Stimulated activated CD8-positive, alpha-beta memory T cell treated with anti-CD3 and anti-CD28 coated beads, Interleukin-7, amount 100 ng/mL, for 48 hours (primary cell): ENCODE measurements around the gene CEP72.
A peak's percentile ranks its signal among the peaks of the same experiment; 100 is the strongest.
"Not testable (repeated sequence)": the region's sequence is repeated elsewhere in the genome, so short reads cannot be mapped to it uniquely, and the experiment has no call there.

Experiments
- DNase-seq, 2 donors: peaks; one replicate each; pipeline ENCODE4 v3.0.0-alpha.2; 2020; ENCODE audit warnings: low read depth in 1 of 2; ENCODE audit errors: extremely low read depth in 1 of 2

Gene CEP72

GRCh38 chr5:669111-669841 is 57.1 kb downstream of the CEP72 start:
- no peak for DNase-seq

DNA sequence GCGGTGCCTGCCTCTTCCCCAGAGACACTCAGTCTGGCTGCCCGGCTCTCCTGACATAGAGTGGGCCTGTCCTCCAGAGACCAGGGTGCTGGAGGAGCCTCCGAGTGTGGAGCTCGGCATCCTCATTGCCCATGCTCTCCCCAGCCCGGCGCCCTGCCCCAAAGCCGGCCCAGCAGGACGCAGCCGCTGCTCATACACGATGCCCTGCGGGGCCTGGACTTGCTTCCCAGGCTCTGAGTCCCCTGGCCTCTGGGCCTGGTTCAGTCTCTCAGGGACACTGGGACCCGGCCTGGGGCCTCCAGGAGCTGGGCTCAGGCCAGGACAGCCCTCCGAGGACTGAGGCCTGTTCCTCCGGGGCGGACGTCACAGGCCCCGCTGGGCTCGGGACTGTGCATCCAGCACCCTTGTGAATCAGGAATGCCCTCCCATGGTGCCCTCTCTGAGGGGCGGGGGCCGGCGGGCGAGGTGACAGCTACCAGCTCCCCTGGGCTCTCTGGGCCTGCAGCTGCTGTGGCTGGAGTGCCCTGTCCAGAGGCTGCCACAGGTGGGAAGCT is 57.8 kb downstream of the CEP72 start:
- DNase-seq: no peak

- no peak for DNase-seq
These were observed 58.5 kb downstream of the CEP72 start for GRCh38 chr5:670396-671270.

- DNase-seq: peak; percentile 37 to 46
These were observed 59.6 kb downstream of the CEP72 start for GRCh38 chr5:671459-672328.

DNA sequence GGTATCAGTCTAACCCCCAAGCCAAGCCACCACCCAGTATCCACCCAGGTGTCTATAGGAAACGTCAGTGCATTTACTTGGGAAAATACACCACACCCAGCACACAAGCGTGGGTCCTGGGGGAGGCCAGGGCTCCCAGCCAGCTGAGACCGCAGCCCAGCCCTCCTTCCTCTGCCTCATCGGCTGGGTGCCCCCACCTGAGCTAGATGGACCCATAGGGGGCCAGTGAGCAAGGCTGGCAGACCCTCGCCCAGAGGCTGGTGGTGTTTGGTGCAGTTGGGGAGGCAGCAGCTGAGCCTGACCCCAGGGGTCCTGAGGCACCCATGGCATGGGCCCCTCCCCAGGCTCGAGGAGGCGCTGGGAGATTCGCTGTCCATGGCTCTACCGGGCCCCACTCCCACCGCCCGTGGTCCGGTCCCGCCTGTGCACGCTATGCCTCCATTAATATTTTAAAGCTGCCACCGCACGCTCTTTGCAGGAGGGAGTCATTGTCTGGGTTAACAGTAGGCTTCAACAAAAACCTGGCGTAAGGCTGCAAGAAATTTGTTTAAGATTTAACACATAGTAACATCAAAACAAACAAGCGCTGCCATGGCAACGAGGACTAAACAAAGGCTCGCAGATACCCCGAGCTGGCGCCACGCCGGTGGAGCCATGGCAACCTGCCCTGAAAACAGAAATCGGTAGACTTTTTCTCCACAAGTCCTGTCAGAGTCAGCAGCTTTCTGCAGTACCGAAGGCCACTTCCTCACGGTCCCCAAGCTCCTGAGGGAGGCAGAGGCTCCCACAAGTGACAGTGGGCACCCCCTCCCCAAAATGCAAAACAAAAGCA is 60.4 kb downstream of the CEP72 start:
- peak; percentile 26 to 29 for DNase-seq

DNA sequence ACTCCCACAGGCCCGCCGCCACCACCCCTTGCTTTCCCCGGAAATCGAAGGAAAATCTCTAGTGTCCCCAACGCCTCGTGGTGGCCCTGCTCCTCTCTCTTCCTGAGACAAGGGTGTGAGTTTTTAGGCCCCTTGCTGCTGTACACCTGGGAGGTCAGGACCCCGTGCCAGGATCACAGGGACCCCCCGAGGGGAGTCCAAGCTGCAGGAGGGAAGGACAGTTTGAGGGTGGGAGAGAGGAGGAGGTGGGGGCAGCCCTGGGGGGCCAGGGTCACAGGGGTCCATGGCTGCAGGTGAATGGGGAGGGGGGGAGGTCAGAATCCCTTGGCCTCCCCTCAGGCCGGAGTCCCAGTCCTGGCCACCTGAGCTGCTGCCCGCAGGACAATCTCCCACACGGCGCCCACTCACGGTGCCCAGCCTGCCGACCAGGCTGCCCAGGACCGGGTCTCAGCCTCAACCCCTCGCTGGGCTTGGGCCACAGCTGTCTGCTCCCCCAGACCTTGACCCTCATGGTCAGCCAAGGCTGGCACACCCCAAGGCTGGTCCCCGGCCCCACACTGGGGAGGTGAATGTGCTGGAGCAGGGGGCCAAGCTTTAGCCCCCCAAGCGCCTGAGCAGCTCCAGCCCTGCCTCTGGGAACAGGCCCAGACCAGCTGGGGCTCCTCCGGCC is 61.2 kb downstream of the CEP72 start:
- DNase-seq: no peak

DNA sequence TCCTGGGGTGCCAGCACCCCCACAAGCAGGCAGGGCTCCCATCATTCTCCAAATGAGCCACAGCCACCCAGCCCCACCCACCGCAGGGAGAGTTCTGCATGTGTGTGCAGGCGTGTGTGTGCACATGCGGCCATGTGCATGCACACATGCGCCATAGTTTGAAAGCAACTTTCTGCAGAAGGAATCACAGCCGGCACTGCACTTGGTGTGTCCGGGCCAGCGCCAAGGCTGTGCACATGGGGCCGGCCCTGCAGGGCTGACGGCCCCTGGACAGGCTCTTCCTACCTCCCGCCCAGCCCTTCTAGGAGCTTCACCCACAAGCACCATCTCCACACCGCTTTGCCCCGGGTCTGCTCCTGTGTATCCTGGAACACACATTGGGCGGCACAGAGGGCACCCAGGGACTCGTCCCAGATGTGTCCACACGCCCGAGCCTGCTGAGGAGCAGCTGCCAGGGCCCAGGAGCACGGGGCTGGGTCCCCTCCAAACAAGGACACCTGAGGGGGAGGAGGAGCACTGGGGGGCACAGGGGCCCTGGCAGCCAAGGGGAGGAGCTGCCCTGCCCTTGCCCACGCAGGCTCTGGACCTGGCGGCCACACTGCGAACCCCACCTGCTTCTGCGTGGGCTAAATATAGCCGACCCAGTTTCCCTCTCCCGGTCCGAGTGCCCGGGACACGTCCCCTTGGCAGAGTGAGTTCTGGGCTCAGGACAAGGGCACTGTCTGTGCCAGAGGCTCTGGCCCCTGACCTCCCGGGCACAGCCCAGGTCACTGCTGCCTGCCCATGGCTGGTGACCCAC is 61.9 kb downstream of the CEP72 start:
- no peak for DNase-seq

- DNase-seq: no peak
These were observed 62.5 kb downstream of the CEP72 start for GRCh38 chr5:674630-675011.

GRCh38 chr5:675111-675870 is 63.2 kb downstream of the CEP72 start:
- no peak for DNase-seq

GRCh38 chr5:675871-676698 is 63.9 kb downstream of the CEP72 start:
- no peak for DNase-seq

DNA sequence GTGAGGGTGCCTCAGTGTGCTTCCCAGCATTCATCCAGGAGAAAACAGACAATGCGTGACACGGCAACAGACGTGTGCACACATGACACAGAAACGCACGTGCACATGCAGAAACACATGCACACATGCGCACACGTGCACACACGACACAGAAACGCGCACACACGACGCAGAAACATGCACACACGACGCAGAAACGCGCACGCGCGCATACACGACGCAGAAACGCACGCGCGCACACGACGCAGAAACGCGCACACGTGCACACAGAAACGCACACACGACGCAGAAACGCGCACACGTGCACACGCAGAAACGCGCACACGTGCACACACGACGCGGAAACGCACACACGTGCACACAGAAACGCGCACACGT is 64.5 kb downstream of the CEP72 start:
- no peak for DNase-seq

GRCh38 chr5:677131-678101 is 65.3 kb downstream of the CEP72 start:
- no peak for DNase-seq

- not testable (repeated sequence) for DNase-seq
These were observed 66.4 kb downstream of the CEP72 start for GRCh38 chr5:678521-678920.

DNA sequence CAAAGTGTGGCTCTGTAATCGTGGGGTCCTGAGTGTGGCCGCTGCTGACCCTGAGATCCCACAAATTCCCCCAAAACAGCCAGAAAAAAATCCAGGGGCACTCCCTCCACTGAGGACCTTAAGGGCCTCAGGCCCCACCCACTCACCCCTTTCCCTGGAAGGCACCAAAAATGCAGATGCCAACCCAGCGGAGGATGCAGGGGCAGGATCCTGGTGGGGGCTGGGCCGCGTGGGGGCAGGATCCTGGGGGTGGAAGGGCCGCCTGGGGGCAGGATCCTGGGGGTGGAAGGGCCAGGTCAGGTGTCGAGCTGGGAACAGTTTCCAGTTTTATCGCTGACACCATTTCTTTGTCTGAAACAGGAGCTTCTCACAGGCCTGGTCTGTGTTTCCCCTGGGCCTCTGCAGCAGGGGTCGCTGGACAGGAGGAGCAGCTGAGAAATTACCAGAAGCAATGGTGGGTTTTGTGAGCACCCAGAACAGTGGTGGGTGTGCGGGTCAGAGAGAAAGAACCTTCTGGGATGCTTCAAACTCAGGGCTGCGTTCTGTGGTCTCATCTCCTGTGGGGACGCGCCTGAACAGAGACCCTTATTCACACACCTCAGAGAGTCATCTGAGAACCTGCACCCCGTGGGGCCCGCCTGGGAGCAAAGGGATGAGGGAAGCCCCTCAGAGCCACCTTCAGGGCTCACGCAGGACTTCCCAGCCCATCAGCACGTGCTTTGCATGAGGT is 67.2 kb downstream of the CEP72 start:
- DNase-seq: not testable (repeated sequence)

DNA sequence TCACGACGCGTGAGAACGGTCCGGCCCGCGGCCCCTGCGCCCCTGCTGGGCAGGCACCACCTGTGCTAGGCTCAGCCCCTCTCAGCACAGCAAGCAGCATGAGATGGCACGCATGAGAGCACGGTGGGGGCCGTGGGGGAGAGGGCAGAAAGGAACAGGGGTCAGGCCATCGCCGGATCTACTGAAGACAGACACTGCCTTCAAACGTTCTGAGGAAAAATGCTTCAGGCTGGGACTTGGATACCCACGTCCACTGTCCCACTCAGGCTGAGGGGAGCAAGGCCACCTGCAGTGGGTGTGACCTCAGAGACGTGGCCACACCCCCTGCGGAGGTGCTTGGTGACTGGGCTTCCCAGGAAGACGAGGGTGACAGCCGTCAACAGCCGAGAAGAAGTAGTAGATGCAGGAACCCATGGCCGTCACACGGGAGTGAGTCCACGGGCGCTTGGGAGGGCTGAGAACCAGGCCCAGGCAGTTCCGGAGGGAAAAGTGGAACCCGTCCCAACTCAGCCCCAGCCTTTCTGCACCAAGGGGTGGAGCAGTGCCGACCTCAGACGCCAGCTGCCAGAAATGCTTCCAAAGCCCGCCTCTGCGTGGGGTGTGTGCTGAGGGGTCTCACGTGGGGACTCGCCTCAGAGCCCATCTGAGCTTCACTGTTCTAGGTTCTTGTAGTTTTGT is 68.1 kb downstream of the CEP72 start:
- not testable (repeated sequence) for DNase-seq
